Measurements from ENCODE around the gene ST3GAL5.
"Not testable (repeated sequence)": the region's sequence is repeated elsewhere in the genome, so short reads cannot be mapped to it uniquely, and the experiment has no call there.

ST3GAL5 gene

DNA sequence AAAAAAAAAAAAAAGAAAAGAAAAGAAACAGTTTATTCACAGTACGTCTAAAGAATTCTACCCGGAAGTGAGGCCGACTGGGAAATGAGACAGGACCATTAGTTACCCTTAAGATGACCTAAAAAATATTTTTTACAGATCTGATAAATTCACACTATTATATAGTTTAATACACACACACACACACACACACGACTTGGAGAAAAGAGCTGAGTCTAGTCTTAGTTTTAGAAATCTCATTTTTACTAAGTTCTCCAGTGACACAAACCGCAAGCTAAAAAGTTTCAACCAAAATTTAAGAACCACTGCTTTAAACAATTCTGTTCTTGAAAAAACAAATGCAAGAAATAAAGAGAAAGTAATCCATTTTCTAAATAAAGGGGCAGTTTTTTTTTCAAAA is 27.1 kb downstream of the ST3GAL5 start:
- DNase-seq: no peak

DNA sequence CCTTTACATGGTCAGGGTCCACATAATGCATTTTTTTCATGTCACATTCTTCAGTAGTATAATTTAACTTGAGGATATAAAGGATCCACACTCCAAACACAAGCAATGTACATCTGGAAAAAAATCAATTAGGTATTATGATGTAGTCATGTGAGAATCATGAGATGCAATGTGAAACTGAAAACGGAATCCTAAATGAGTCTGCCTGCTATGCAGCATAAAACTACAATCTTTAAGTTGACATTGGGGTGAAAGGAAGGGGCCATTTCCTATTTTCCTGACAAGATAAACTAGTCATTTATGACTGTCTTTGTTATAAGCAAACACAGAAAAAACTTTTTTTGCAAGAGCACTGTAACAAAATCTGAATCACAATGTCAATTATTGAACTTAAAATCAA is 27.6 kb downstream of the ST3GAL5 start:
- DNase-seq: no peak

DNA sequence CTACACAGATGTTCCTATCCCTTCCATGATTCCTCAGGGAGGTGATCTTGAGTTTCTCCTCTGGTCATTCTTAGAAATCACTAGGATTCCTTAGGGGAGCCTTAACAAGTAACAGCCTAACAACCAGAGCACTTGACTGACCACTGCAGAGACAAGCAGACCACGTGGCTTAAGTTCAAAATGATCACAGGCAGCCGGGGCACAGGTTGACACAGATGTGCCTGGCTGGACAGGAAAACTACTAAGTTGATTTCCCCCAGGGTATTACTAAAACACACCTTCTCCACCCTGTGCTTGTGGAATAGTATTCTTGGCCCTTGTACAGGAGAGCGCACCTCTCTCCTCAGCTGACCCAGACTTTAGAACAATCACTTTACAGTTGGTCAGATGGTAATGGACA is 29.9 kb downstream of the ST3GAL5 start:
- DNase-seq: no peak

DNA sequence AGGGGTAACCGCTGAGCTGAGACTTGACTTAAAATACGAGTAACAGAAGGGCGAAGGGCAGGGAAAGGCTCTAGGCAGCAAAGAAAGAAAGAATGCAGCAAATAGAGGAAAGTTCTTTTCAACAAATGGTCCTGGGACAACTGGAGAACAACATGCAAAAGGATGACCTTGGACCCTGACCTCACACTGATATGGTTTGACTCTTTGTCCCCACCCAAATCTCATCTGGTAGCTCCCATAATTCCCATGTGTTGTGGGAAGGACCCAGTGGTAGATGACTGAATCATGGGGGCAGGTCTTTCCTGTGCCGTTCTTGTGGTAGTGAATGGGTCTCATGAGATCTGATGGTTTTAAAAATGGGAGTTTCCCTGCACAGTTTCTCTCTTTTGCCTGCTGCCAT is 33.9 kb downstream of the ST3GAL5 start:
- DNase-seq: no peak

DNA sequence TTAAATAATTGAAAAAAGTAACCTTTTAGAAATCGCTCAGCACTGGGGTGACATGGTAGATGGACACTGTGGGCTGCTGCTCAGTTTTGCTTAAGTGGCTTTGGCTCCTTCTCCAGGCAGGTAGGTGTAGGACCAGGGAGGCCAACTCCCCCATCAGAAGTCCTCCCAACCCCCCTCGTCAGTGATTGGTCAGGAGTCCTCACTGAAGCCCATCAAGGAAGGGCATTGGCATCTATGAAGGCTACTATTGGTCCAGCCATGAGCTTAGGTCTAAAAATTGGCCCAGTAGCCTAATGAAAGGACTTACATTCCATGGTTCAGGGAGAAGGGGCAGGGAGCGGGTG is 34.7 kb downstream of the ST3GAL5 start:
- no peak for DNase-seq

DNA sequence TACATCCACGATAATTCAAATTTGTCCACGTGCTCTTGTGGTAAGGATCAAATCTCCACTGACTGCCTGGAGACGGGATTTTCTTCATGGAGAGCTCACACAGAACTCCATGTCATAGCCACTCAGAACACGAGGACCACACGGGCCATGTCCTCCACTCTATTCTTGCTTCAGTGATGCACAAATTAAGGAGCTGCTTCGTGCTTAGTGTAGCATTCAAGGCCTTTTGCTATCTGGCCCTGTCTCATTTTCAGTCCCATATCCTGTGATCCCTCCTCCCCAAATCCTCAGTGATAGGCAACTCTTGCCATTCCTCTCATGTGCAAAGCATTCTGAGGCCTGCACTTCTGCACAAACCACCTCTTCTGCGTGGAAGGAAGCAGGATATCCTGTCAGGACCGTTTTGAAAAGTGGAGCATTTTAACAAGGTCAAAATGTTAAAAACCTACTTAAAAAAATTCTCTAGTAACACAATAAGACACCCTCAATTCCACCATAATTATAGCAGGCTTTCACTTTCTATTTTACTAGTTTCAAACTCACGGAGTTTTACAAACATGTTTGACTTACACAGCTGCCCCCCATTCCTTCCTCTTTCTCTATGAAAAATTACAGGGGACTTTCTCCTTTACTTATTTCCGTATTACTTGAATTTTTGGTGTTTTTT is 35.2 kb downstream of the ST3GAL5 start:
- DNase-seq: no peak

DNA sequence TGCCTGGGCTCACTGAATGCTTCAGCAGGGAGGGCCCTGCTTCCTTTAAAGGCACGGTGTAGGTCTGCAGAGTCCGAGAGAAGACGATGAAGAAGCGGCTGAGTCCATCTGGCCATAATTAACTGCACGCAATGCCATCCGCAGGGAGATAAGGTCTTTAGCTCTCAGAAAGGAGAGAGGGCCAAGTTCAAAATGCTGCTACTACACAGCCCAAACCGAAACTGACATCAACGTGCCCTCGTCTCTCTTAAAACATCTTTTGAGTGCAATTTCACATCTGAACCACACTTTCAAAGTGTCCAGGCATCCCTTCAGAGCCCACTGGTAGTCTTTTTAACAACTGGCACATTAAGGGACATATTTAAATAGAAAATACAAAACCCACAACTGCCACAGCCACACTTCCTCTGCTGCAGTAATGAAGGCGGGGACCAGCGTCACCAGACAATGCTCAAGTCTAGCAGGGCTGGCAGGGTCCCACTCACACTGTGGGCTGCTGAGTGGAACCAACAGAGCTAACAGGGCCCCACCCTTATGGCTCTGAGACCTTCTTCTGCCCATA is 35.8 kb downstream of the ST3GAL5 start:
- no peak for DNase-seq

DNA sequence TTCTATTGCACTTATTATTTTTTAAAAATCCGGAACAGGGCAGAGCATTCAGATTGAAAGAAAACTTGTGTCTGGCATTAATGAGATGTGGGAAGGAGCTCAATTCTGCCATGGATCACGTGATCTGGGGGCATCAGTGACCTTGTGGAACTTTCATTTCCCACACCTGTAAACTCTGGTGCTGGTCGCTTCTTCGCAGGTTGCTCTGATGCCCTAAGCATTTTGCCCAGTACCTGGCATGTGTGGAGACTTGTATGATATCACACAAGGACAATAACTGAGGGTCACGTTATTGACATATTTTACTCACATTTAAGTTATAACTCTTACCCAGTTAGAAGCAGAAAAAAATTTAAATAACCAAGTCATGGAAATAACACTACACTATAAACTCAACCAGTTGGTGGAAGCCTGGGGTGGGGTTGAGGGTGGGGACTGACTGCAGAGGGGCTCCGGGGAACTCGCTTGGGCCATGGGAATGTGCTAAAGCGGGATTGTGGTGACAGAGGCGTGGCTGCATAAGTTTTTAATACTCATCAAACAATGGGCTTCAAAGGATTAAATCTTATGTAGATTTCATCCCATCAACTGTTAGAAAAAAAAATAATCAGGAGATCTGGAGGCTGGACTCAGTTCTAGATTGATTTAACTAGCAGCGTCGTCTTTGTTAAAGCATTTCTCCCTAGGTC is 36.5 kb downstream of the ST3GAL5 start:
- DNase-seq: no peak

DNA sequence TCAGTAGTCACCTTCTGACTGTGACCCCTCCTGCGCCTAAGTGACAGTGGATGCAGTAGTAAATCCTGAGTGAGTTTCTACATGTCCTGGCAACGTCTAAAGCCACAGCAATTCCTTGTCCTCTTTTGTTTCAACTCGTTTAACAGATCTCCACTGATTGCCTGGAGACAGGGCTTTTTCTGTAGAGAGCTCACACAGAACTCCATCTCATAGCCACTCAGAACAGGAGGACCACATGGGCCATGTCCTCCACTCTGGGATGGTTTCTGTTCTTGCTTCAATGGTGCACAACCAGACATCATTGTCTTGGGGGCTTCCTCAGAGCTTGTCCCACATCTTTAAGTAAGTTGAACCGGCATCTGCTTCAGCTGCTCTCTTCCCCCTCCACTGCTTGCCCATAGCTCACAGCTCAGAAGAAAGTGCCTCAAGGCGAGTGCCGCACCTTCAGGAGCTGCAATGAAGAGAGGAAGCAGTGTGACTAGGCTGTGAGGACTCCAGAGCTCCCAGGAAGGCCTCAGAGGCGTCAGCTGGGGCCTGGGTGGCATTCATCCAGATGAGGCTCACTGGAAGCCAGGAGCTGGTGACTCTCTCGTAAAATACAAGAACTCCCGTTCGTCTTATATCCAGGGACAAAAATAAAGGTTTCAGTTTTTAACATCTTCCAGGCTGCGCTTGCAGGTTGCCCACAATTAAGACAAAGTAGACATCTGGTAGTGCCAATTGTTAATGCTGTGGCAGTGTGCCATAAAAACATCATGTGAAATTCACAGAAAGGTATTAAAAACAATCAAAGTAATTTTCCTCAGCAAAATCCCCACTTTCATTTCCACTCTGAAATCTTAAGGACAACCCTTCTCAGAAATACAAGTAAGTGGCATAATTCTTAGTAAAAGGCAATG is 37.3 kb downstream of the ST3GAL5 start:
- no peak for DNase-seq

DNA sequence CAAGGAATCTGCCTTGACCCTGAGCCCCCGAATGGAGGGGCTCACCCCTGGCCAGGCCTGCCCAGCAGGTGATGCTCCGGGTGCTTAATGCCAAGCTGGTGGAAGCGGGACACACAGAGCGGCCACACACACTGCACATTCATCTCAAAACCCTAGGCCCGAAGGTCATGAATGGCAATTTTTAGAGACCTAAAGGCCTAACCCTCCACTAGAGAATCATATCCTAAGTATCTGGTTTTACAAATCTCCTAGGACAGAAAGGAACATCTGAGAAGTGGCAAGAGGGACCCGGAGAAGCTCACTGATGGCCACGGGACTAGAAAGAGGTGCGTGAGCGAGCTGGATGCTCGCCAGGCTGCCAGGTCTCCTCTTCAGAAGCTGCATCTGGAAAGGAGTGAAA is 38.3 kb downstream of the ST3GAL5 start:
- no peak for DNase-seq

DNA sequence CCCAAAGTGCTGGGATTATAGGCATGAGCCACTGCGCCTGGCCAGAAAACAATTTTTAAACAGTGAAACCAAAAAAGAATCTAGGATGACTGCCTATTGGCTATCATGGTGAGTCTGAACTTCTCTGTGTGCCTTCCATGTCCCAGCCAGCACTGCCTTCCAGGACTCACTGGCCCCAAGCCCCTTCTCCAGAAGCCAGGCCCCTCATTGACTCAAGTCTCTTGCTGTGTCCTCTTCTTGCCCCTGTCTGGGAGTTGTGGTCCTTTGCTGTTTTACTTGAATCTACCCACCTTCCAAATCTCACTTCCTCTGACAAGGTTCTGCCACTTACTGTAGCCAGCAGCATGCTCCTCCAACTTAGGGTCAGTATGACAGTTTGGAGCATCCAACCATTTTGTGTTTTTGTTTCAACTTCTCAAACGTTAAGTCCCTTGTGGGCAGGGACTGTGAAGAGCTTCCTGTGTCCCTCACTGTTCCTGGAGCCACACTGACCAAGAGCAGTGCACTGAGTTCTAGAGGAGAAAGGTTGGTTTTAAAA is 41.7 kb downstream of the ST3GAL5 start:
- DNase-seq: no peak

DNA sequence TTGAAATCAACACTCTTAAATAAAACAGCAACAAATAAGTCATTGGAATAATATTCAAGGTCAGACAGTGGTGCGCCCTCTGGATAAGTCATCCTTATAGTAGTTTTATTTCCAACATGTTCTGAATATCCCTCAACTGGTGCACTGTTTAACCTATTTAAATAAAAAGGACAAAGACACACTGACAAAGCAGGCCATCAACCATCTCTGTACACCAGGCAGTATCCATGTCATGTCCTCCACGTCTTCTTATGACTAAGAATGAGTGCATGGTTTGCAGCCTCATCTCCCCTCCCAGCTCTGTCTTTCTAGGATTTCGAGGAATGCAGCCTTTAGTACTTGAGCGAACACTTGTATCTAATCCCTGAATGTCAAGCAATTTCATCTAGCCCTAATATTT is 42.4 kb downstream of the ST3GAL5 start:
- DNase-seq: no peak

DNA sequence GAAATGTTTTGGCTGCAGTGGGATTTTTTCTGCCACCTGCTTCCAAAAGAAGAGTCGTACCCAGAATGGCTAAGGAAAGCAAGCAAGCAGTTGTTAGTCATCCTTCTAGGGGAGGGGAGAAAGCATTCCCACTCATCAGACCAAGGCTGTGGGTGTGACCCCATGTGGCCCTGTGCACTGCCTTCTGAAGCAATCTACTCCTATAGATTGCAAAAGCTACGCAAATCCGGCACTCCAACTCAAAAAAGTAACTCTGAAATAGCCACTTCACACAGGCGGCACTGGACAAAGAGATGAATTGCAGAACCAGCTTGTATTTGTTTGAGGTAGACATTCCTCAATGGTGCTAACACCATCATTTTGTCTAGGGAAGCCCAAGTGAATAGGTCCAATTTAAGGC is 44.3 kb downstream of the ST3GAL5 start:
- no peak for DNase-seq

DNA sequence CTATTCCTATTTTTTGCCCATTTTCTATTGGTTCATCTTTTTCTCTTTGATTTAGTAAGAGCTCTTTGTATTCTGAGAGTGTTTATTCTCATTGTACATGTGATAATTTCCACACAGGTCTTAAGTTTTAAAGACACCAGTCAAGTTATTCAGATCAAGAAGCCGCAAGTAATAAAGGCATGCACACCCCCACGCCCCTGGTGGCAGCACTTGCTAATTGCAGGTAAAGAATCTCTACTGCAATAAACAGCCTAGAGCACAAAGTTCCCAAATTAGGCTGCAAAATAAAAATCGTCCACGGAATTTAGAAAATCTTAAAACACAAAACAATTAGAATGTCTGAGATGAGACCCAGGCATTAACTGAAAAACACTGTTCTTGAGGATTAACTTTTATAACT is 45.2 kb downstream of the ST3GAL5 start:
- DNase-seq: no peak

DNA sequence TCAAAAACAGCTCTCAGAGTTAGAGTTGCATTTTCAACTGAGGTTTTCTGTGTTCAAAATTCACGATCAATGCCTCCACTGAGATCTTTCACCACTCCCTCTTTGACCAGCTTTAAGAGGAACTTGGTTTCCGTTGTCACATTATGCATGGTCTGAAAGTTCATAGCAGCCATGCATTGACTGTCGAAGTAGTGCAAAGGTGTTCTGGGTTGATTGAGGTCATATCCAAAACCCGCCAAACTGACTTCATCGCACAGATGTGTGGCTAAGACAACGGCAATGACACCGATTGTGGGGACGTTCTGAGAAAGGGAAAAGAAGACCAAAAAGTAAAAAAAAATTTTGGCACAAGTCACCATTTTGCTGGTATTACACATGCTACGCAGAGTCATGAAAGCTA is 48.7 kb downstream of the ST3GAL5 start:
- no peak for DNase-seq

DNA sequence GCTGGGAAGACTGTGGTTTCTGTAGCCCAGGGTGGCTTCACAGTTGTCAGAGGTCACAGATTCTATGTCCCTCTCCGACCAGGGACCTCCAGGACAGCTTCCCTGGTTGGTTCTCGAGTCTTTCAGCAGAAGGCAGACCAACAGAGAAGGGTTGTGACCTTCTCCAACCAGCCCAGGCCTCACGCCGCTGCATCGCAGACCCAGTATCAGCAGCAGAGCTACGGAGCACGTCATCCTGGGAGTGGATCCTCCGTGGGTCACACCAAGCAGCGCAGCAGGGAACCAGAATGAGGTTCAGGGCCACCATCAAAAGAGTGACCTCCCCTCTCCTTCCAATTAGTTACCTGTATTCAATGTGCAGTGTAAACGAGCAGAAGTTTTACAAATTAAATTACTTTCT is 49.3 kb downstream of the ST3GAL5 start:
- DNase-seq: no peak

DNA sequence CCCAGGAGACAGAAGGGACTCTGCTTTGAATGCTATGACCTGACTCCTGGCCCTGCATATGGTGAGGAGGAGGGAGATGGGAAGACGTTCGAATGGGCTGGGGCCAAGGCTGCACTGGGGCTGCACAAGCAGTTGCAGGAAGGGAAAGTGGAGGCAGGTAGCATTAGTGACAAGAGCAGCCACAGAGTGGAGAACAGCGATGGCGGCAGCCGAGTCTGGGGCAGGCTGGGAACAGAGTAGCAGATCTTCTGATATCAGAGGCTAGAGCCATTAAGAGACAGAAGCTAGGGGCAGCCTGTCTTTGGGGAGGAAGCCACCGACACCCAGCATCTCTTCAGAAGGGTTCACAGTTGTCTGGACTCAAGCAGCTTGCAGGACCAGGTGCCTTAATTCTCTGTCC is 50.1 kb downstream of the ST3GAL5 start:
- no peak for DNase-seq

DNA sequence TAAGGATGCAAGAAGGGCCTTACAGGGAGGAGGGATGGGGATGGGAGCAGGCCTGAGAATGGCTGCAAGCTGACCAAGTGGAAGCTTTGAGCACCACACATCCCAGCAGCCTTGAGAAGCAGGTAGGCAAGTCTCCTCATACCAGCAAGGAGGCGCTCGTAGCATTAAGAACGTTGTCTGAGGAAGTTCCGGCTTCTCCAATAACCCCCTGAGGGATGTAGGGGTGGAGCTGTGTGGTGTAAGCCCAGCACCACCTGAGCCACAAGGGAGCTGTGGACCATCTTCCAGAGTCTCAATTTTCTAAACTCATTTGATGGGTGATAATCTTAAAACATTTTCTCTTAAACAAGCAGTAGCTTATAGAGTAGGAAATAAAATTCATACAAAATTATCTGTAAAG is 50.6 kb downstream of the ST3GAL5 start:
- no peak for DNase-seq

DNA sequence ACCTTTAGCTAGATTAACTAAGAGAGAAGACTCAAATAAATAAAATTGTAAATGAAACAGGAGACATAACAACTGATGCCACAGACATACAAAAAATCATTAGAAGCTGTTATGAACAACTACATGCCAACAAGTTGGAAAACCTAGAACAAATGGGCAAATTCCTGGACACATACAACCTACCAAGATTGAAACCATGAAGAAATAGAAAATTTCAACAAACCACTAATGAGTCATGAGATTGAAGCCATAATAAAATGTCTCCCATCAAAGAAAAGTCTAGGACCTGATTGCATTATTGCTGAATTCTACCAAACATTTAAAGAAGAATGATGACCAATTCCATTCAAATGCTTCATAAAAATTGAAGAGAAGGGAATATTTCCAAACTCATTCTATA is 54.3 kb downstream of the ST3GAL5 start:
- DNase-seq: no peak

DNA sequence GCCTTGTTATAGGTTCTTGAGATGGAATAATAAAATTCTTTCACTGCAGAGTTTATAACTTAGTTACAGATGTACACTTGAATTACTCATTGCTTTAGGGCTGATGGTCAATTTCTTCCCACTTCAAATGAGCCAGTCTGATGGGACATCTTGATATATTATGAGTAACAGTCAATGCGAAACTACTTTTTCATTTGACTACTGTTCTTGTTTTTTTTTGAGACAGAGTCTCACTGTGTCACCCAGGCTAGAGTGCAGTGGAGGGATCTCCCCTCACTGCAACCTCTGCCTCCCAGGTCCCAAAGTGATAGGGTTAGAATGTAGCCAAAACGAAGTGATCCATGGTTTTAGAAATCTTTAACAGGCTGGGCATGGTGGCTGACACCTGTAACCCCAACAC is 57.1 kb downstream of the ST3GAL5 start:
- DNase-seq: no peak

DNA sequence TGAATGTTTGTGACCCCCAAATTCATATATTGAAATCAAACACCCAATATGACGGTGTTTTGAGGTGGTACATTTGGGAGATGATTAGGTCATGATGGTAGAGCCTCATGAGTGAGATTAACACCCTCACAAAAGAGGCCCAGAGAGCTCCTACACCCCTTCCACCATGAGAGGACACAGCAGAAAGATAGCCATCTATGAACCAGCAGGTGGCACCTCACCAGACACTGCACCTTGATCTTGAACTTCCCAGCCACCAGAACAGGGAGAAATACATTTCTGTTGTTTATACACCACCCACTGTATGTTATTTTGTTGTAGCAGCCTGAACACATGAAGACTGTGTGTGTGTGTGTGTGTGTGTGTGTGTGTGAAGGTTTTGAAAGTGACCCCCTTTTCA is 58.1 kb downstream of the ST3GAL5 start:
- DNase-seq: no peak

DNA sequence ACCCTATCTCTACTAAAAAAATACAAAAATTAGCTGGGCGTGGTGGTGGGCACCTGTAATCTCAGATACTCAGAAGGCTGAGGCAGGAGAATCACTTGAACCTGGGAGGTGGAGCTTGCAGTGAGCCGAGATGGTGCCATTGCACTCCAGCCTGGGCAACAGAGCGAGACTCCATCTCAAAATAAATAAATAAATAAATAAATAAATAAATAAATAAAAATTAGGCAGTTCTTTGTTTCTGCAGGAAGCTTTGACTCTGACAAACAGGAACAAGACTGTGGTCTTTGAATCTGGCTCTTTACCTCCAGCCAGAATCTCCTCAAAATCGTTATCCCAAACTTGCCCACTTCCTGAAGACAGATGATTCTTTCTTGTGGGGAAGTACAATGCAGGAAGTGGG is 59.4 kb downstream of the ST3GAL5 start:
- not testable (repeated sequence) for DNase-seq

DNA sequence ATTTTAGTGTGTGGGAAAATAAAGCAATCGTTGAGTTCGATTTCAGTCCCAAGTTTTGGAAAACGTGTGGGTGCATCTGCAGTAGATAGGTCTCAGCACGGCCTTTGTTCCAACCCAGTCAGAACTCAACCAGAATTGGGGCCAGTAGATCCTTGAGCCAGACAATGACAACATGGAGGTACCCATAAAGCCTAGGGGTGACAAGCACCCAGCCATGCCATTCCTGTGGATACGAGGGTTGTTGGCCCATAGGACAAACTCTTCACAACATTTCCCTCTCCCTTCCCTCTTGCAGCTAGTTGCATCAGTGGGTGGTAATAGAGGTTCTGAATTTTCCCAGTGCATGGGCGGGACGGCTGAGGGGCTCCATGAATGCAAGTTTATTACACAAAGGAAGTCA is 60.1 kb downstream of the ST3GAL5 start:
- no peak for DNase-seq

Measured in DMS79 treated with DMSO at 0.1 percent for 48 hours (cell line).